ENCODE data around the gene RFESD. TPM values are rescaled to one million over a fixed set of nuclear protein-coding genes. Genes with fewer than 3 reads are reported as not detected.

RFESD gene
- total RNA-seq, 4 donors from 2014 or later, result 1.1 to 1.4 TPM; not detected in 2

DNA sequence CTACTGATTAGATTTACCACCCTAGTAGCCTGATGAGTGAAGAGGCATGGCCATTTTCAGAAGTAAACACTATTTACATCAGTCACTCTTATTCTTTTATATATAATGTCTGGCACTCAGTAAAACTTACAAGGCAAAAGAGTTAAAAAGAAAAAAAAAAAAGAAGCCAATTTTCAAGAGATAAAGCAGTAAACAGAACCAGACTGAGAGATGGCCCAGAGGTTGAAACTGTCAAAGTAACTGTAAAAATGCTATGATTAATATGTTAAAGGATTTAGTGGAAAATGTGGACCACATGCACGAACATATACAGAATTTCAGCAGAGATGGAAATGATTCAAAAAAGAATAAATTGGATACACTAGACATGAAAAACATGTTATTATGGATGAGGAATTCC lies 33.1 kb upstream of the RFESD start:
- DNase-seq, result no peak
- intact Hi-C loops (cut with DNase I; ENCODE audit: low total_unique reads), result no loop called here
- 88 to 97% methylated on average over 1 of the region's 1 CpG for WGBS, 2 donors (ENCODE audit: low coverage in 1 of 2)

DNA sequence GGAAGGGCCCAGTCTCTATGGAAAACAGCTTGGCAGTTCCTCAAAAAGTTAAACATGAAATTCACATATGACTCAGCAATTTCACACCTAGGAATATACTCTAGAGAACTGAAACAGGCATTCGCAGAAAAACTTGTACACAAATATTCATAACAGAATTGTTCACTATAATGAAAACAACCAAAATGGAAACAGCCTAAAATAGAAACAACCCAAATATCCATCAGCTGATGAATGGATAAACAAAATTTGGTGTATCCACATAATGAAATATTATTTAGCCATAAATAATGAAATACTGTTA lies 31.5 kb upstream of the RFESD start:
- WGBS, 2 donors (ENCODE audit: low coverage in 1 of 2), result 52 to 79% methylated on average over 1 of the region's 1 CpG
- in situ Hi-C loops (cut with MboI; ENCODE audit: low pct_ligation_motif_present in 1 of 4, low pct_unique_long_range_greater_than_20kb in 1 of 4, low sequenced_read_pairs in 3 of 4), result no loop called here

More for the DNA sequence above, 33.1 kb upstream of the RFESD start:
- peaks cover 0 to 3% (median 0%) of the 10 kb centered on the region in 4 donors for H3K36me3 ChIP-seq
- H3K9me3 ChIP-seq, result peaks cover 9% of the 10 kb centered on the region in 2 donors
- H3K4me1 ChIP-seq, result no peaks in the 10 kb centered on the region
- H3K27ac ChIP-seq, result no peak overlapping the region
- no peak for TF ChIP-seq EP300 (IDR thresholded peaks at IDR 0.05; ENCODE audit: low read depth)
- TF ChIP-seq, protein P1, sequence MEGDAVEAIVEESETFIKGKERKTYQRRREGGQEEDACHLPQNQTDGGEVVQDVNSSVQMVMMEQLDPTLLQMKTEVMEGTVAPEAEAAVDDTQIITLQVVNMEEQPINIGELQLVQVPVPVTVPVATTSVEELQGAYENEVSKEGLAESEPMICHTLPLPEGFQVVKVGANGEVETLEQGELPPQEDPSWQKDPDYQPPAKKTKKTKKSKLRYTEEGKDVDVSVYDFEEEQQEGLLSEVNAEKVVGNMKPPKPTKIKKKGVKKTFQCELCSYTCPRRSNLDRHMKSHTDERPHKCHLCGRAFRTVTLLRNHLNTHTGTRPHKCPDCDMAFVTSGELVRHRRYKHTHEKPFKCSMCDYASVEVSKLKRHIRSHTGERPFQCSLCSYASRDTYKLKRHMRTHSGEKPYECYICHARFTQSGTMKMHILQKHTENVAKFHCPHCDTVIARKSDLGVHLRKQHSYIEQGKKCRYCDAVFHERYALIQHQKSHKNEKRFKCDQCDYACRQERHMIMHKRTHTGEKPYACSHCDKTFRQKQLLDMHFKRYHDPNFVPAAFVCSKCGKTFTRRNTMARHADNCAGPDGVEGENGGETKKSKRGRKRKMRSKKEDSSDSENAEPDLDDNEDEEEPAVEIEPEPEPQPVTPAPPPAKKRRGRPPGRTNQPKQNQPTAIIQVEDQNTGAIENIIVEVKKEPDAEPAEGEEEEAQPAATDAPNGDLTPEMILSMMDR (IDR thresholded peaks at IDR 0.05), result no peak
- TF ChIP-seq POLR2AphosphoS5 (IDR thresholded peaks at IDR 0.05), result no peak
- no peak for TF ChIP-seq POLR2A (IDR thresholded peaks at IDR 0.05)
- H3K4me3 ChIP-seq, result no peak overlapping the region
- no peaks in the 10 kb centered on the region for H3K27me3 ChIP-seq
- in situ Hi-C loops (cut with MboI; ENCODE audit: low pct_ligation_motif_present in 1 of 4, low pct_unique_long_range_greater_than_20kb in 1 of 4, low sequenced_read_pairs in 3 of 4), result no loop called here

DNA sequence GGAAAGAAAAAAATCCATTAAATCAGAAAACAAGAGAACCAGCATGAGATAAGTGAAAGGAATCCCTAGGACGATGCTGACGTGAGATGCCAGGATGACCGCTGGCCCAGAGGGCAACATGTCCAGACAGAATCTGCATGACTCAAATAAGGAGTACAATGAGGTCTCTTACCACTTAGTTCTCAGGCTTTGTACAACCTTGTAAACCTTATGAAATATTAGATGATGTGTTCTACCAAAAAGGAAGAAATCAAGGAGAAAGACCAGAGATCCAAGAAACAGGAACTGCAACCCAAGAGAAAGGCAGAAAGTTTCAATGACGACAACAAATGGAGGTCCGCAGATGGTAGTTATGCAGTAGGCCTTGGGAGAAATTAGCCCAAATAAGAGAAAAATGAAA lies 29.5 kb upstream of the RFESD start:
- Histone ChIP-seq H3K4me1 (peaks cover 0 to 25% (median 19%) of the 10 kb centered on the region in 4 donors), H3K9me3 (peaks cover 9% of the 10 kb centered on the region in 2 donors), H3K4me3 (no peak overlapping the region), H3K27me3 (peaks cover 3% of the 10 kb centered on the region), H3K36me3 (peaks cover 0 to 3% (median 0%) of the 10 kb centered on the region in 4 donors), H3K27ac (no peak overlapping the region)
- TF ChIP-seq, protein P1 (IDR thresholded peaks at IDR 0.05), result no peak
- TF ChIP-seq POLR2AphosphoS5 (IDR thresholded peaks at IDR 0.05), result no peak
- TF ChIP-seq POLR2A (IDR thresholded peaks at IDR 0.05), result no peak
- TF ChIP-seq EP300 (IDR thresholded peaks at IDR 0.05; ENCODE audit: low read depth), result no peak
- WGBS, 2 donors (ENCODE audit: low coverage in 1 of 2), result 72 to 100% methylated on average over 4 to 5 of the region's 5 CpGs
- in situ Hi-C loops (cut with MboI; ENCODE audit: low pct_ligation_motif_present in 1 of 4, low pct_unique_long_range_greater_than_20kb in 1 of 4, low sequenced_read_pairs in 3 of 4), result no loop called here
- intact Hi-C loops (cut with DNase I; ENCODE audit: low total_unique reads), result no loop called here
- no peak for DNase-seq

More for the DNA sequence above, 31.5 kb upstream of the RFESD start:
- no peak for DNase-seq
- Histone ChIP-seq H3K27me3 (no peaks in the 10 kb centered on the region), H3K9me3 (peaks cover 9% of the 10 kb centered on the region in 2 donors), H3K4me1 (peaks cover 0 to 10% (median 7%) of the 10 kb centered on the region in 4 donors), H3K27ac (no peak overlapping the region), H3K4me3 (no peak overlapping the region), H3K36me3 (peaks cover 0 to 3% (median 0%) of the 10 kb centered on the region in 4 donors)
- intact Hi-C loops (cut with DNase I; ENCODE audit: low total_unique reads), result no loop called here
- TF ChIP-seq EP300 (IDR thresholded peaks at IDR 0.05; ENCODE audit: low read depth) (no peak), POLR2A (IDR thresholded peaks at IDR 0.05) (no peak), POLR2AphosphoS5 (IDR thresholded peaks at IDR 0.05) (no peak)
- TF ChIP-seq, protein P1 (IDR thresholded peaks at IDR 0.05), result no peak

DNA sequence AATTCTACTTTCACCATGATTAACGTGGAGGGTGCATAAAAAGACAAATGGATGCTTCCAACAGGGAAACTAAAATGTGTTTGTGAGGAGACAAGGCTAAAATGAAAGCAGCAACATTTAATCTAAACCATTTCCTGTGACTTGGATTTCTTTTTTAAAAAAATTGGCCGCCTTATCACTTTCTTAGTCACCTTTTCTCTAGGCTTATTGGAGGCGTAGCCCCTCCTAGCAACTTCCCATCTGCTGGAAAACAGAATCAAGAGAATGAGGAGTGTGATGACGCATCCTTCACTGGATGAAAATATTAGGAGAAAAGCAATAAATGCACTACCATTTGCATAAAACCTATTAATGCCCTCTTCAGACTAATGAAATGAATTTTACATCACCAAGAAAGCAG lies 27.5 kb upstream of the RFESD start:
- intact Hi-C loops (cut with DNase I; ENCODE audit: low total_unique reads) (no loop called here), in situ Hi-C loops (cut with MboI; ENCODE audit: low pct_ligation_motif_present in 1 of 4, low pct_unique_long_range_greater_than_20kb in 1 of 4, low sequenced_read_pairs in 3 of 4) (no loop called here)
- H3K36me3 ChIP-seq, result no peaks in the 10 kb centered on the region
- TF ChIP-seq POLR2A (IDR thresholded peaks at IDR 0.05), result no peak
- TF ChIP-seq EP300 (IDR thresholded peaks at IDR 0.05; ENCODE audit: low read depth), result no peak
- TF ChIP-seq, protein P1 (IDR thresholded peaks at IDR 0.05), result no peak
- no peak for TF ChIP-seq POLR2AphosphoS5 (IDR thresholded peaks at IDR 0.05)
- DNase-seq, result no peak
- WGBS, 2 donors (ENCODE audit: low coverage in 1 of 2), result 87 to 95% methylated on average over 3 to 4 of the region's 4 CpGs
- H3K27ac ChIP-seq, result no peak overlapping the region
- H3K4me1 ChIP-seq, result peaks cover 0 to 31% (median 21%) of the 10 kb centered on the region in 4 donors
- no peak overlapping the region for H3K4me3 ChIP-seq
- peaks cover 0 to 2% of the 10 kb centered on the region in 2 donors for H3K9me3 ChIP-seq
- peaks cover 3% of the 10 kb centered on the region for H3K27me3 ChIP-seq
